HepG2 (cell line): ENCODE data around the gene KIF13A. TPM values are rescaled to one million over a fixed set of nuclear protein-coding genes. Genes with fewer than 3 reads are reported as not detected.

ENCODE experiments used
- CBX2 ChIP-seq, 2 experiments: fragments of 200-600 bp in 1 of 2; sonication (generic); formaldehyde crosslinking in 1 of 2; IDR thresholded peaks; 2 replicates each; pipeline versions ENCODE4 v1.7.0 to v1.8.1; 2018 to 2022; ENCODE audit warnings: low read depth in 2 of 2, low read length in 1 of 2, mild to moderate bottlenecking in 1 of 2, missing genetic modification reagents in 1 of 2
- CREB1 ChIP-seq, 2 experiments: fragments of 450-650 bp in 1 of 2; IDR thresholded peaks; 2 replicates each; pipeline ENCODE4 v1.6.1; 2016 to 2017; ENCODE audit warnings: control low read depth in 1 of 2, mild to moderate bottlenecking in 1 of 2, missing compliant biosample characterization in 1 of 2, missing genetic modification characterization in 1 of 2
- CTCF ChIP-seq: sonication (generic); formaldehyde crosslinking; IDR thresholded peaks from 2 replicates; pipeline ENCODE4 v1.5.0; 2020; ENCODE audit warnings: mild to moderate bottlenecking, missing genetic modification reagents, moderate library complexity
- ELK4 ChIP-seq: sonication (generic); formaldehyde crosslinking; IDR thresholded peaks from 2 replicates; pipeline ENCODE4 v1.9.0; 2021; ENCODE audit warnings: missing genetic modification reagents, borderline replicate concordance
- MED1 ChIP-seq: sonication (generic); formaldehyde crosslinking; IDR thresholded peaks from 2 replicates; pipeline ENCODE4 v1.4.0; 2020; ENCODE audit warnings: missing genetic modification reagents
- MLX ChIP-seq: IDR thresholded peaks from 2 replicates; pipeline ENCODE4 v1.6.1; 2016
- MLXIP ChIP-seq: sonication (generic); formaldehyde crosslinking; IDR thresholded peaks from 2 replicates; pipeline ENCODE4 v1.9.0; 2021; ENCODE audit warnings: missing genetic modification reagents, borderline replicate concordance
- PAX8 ChIP-seq: sonication (generic); formaldehyde crosslinking; IDR thresholded peaks from 2 replicates; pipeline ENCODE4 v1.8.0; 2022; ENCODE audit warnings: mild to moderate bottlenecking, missing genetic modification reagents, borderline replicate concordance
- RAD21 ChIP-seq: fragments of 450-650 bp; formaldehyde crosslinking; IDR thresholded peaks from 2 replicates; pipeline ENCODE4 v1.5.0; 2020; ENCODE audit warnings: mild to moderate bottlenecking
- RXRA ChIP-seq: sonication (generic); formaldehyde crosslinking; IDR thresholded peaks from 2 replicates; pipeline ENCODE4 v1.5.1; 2020; ENCODE audit warnings: missing genetic modification reagents
- RXRB ChIP-seq: IDR thresholded peaks from 2 replicates; pipeline ENCODE4 v1.6.1; 2016; ENCODE audit warnings: borderline replicate concordance, missing genetic modification reagents, missing compliant biosample characterization
- SAP130 ChIP-seq: IDR thresholded peaks from 2 replicates; pipeline ENCODE4 v1.6.1; 2016; ENCODE audit warnings: low read depth
- SP5 ChIP-seq: IDR thresholded peaks from 2 replicates; pipeline ENCODE4 v1.6.1; 2016; ENCODE audit warnings: low read depth, borderline replicate concordance
- THRA ChIP-seq: sonication (generic); formaldehyde crosslinking; IDR thresholded peaks from 2 replicates; pipeline ENCODE4 v1.4.0; 2020; ENCODE audit warnings: missing genetic modification reagents, borderline replicate concordance
- ZFP1 ChIP-seq: IDR thresholded peaks from 2 replicates; pipeline ENCODE4 v1.6.1; 2016
- ZFP36L2 ChIP-seq: sonication (generic); formaldehyde crosslinking; IDR thresholded peaks from 2 replicates; pipeline ENCODE4 v1.4.0; 2020; ENCODE audit warnings: missing genetic modification reagents
- ZIK1 ChIP-seq: sonication (generic); formaldehyde crosslinking; IDR thresholded peaks from 2 replicates; pipeline ENCODE4 v1.5.0; 2020; ENCODE audit warnings: mild to moderate bottlenecking, low read depth, missing genetic modification reagents, borderline replicate concordance
- ZNF225 ChIP-seq: sonication (generic); formaldehyde crosslinking; IDR thresholded peaks from 2 replicates; pipeline ENCODE4 v1.4.0; 2020; ENCODE audit warnings: mild to moderate bottlenecking, missing genetic modification reagents
- ZNF326 ChIP-seq: sonication (generic); formaldehyde crosslinking; IDR thresholded peaks from 2 replicates; pipeline ENCODE4 v1.4.0; 2020; ENCODE audit warnings: missing genetic modification reagents, borderline replicate concordance
- ZNF562 ChIP-seq: sonication (generic); formaldehyde crosslinking; IDR thresholded peaks from 2 replicates; pipeline ENCODE4 v1.8.0; 2022; ENCODE audit warnings: missing genetic modification reagents, borderline replicate concordance
- ZNF577 ChIP-seq: sonication (generic); formaldehyde crosslinking; IDR thresholded peaks from 2 replicates; pipeline ENCODE4 v1.4.0; 2020; ENCODE audit warnings: mild to moderate bottlenecking, low read depth, missing genetic modification reagents, borderline replicate concordance
- polyA plus RNA-seq, 8 experiments: library from polyadenylated mRNA; depleted of rRNA in 3 of 8; stranded (reverse) in 7 of 8; unstranded in 1 of 8; fragments of >200 nt; fragmentation: Illumina TruSeq in 4 of 8; extraction: Trizol in 4 of 8; gene quantifications; 2 replicates each; pipeline versions ENCODE4 v1.2.1 to v1.2.3, GENCODE V29; 2011 to 2016; ENCODE audit warnings: low read depth in 4 of 8, missing spikeins in 1 of 8, mixed read lengths in 1 of 8; ENCODE audit not compliant: insufficient read depth in 1 of 8
- total RNA-seq, 5 experiments: library from RNA; depleted of rRNA; stranded (reverse); fragments of >200 nt; fragmentation: Illumina TruSeq; extraction: Trizol; gene quantifications; 2 replicates each; pipeline ENCODE4 v1.2.3, GENCODE V29; 2016; ENCODE audit warnings: low read depth in 1 of 5

The KIF13A gene
- total and polyA plus RNA-seq, 2 of the 13 experiments (the other 11 are each of a cell fraction or from before 2014, with no cell fraction given), result 21.1 to 37.2 TPM

- TF ChIP-seq ZFP36L2 (CRISPR knock-in tag) (no peak), ZNF577 (CRISPR knock-in tag) (no peak), ELK4 (CRISPR knock-in tag) (no peak), ZNF225 (CRISPR knock-in tag) (no peak), SAP130 (CRISPR knock-in tag) (peak; percentile 96), RXRB (peak; percentile 90), CBX2 (IDR thresholded peaks at IDR 0.05; ENCODE audit: low read depth, low read length) (no peak), CBX2 (CRISPR knock-in tag; IDR thresholded peaks at IDR 0.05; ENCODE audit: low read depth) (no peak), ZIK1 (CRISPR knock-in tag) (no peak), ZNF326 (no peak), RAD21 (CRISPR knock-in tag) (0 out of 2 replicates have a peak, but pooled peaks have one; percentile 33), MLXIP (CRISPR knock-in tag) (no peak), THRA (peak; percentile 41; the same call in 1 of the 2 replicates), CTCF (CRISPR knock-in tag) (peak; percentile 24; the same call in 1 of the 2 replicates), MED1 (peak; percentile 90), RXRA (CRISPR knock-in tag) (peak; percentile 21; the same call in 1 of the 2 replicates), SP5 (peak; percentile 75), ZNF562 (CRISPR knock-in tag) (no peak), CREB1 (IDR thresholded peaks at IDR 0.05) (no peak), CREB1 (CRISPR knock-in tag; IDR thresholded peaks at IDR 0.05) (peak; percentile 77), PAX8 (CRISPR knock-in tag) (no peak), ZFP1 (CRISPR knock-in tag) (peak; percentile 40; the same call in 1 of the 2 replicates), MLX (CRISPR knock-in tag) (peak; percentile 59; the same call in 1 of the 2 replicates)
Observed at GRCh38 chr6:17932330-17932852, 55.0 kb downstream of the KIF13A start (continued).
